ENCODE results near the gene HNRNPC.

Gene HNRNPC

GRCh38 chr14:21208554-21208953, 60.7 kb downstream of the HNRNPC start:
- no peak for DNase-seq

GRCh38 chr14:21206753-21207684, 62.2 kb downstream of the HNRNPC start:
- DNase-seq, result no peak

DNA sequence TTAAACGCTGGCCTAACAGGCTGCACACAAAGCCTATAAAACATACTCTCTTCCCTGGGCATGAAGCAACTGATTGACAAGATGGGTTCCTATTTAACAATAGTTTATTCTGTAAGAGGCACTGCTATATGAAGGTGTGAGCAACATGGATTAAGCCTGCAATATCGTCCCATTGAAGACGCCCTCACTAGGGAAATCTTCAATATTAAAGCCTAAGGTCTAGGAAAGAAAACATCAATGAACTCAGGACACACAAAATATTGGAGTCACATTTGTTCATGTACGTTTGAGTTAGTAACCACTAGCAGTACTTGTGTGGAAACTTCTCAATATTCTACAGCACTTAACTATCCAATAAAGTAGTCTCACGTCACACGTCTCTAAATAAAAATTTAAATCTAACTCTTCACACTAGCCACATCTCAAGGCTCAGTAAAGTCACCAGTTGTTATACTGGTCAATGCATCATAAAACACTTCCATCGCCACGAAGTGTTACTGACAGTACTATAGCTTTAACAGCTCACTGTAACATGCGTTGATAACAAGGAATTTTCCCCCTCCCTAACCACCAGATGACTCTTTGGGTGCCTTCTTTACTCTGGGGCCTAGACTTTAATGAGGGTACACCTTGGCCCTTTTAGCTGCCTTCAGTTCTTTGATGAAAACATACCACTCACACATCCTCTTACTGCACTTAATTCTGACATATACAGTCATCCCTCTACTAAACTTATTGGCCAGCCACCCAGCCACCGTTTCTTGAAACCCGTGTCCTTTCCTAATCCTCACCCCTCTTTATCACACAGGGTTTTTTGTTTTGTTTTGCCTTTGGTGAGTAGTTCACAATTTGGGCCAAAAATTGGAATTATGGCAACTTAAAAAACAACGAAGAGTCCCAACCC, 63.3 kb downstream of the HNRNPC start:
- DNase-seq, result no peak

DNA sequence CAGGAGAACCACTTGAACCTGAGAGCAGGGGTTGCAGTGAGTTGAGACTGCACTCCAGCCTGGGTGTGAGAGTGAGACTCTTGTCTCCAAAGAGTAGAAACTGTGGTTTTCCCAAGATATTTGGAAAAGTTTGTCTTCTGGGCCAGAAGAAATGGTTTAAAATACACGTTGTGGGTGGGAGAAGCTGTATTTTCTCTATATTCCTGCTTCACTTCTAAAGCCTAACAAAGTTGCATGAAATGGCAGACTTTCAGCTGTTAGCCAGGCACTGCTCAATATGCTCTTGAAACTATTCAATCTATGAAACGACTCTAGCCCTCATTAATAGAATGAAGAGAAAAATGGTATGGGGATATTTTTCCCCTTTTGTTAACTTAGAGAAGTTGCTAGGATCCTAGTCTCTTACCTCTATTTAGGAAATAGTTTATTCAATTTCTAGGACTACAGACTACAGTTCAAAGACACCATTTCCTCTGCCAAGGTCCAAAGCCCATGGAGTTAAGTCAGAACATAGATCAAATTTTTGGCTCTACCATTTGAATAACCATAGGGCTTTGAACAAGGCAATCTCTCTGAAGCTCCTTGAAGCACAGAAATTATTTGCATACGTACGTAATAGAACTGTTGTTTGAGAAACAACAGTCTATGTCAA, 64.1 kb downstream of the HNRNPC start:
- DNase-seq, result no peak

GRCh38 chr14:21204167-21205025, 64.8 kb downstream of the HNRNPC start:
- no peak for DNase-seq

- DNase-seq, result no peak
Observed at GRCh38 chr14:21203470-21204166, 65.6 kb downstream of the HNRNPC start.

DNA sequence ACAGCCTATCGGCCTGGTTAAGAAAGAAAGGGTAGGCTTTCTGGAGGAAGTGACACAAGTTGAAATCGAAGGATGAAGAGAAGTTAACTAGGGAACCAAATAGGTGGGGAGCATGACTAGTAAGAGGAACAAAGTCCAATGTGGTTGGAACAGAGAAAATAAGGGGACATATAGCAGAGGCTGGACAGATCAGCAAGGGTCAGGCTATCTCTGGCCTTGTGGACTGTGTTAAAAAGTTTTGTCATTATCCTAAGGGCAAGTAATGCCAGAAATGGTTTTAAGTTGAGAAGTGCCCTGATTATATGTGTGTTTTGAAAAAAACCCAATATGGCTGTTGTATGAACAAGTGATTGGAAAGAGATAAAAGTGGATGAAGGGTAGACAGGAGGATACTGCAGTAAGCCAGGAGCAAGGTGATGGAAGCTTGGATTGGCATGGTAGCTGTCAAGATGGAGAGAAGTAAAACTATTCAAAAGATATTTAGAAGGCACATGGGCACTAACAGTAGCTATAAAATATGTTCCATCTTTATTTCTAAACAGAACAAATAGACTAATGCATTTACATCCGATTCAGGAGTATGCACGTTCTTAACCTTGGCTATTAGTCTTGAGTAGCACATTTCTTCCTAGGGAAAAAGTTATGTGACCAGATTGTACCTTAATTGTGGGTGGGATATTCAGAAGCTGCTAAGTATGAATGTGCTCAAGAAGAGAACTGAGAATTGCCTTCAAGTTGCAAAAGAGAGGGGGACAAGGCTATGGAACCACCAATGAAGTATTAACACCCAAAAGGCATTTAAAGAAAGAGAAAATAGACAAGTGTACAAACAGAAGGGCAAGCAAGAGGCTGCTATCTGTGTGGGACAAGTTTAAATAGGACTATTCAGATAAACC, 66.5 kb downstream of the HNRNPC start:
- DNase-seq, result no peak

DNA sequence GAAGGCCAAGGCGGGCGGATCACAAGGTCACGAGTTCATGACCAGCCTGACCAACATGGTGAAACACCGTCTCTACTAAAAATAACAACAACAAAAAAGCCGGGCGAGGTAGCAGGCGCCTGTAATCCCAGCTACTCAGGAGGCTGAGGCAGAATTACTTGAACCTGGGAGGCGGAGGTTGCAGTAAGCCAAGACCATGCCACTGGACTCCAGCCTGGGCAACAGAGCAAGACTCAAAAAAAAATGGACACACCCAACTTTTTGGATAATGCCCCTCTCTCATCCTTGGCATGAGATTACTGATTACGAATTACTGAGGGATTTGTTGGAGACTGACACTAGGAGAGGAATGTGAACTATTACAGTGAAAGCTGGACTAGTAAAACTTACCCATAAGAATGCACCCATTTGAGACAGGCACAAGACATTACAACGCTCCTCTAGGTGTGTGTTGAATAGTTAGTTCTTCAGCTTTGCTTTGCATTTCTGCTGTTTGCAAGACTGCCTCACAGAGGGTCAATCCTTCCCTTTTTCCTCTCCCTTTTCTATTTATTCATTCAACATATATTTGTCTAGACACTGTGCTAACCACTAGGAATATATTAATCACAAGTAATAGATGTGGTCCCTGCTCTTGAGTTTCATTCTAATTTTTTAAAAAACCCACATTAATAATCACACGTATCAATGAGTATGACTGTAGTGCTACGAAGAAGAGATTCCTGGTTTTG, 67.3 kb downstream of the HNRNPC start:
- DNase-seq, result no peak

GRCh38 chr14:21200752-21201461, 68.3 kb downstream of the HNRNPC start:
- no peak for DNase-seq

DNA sequence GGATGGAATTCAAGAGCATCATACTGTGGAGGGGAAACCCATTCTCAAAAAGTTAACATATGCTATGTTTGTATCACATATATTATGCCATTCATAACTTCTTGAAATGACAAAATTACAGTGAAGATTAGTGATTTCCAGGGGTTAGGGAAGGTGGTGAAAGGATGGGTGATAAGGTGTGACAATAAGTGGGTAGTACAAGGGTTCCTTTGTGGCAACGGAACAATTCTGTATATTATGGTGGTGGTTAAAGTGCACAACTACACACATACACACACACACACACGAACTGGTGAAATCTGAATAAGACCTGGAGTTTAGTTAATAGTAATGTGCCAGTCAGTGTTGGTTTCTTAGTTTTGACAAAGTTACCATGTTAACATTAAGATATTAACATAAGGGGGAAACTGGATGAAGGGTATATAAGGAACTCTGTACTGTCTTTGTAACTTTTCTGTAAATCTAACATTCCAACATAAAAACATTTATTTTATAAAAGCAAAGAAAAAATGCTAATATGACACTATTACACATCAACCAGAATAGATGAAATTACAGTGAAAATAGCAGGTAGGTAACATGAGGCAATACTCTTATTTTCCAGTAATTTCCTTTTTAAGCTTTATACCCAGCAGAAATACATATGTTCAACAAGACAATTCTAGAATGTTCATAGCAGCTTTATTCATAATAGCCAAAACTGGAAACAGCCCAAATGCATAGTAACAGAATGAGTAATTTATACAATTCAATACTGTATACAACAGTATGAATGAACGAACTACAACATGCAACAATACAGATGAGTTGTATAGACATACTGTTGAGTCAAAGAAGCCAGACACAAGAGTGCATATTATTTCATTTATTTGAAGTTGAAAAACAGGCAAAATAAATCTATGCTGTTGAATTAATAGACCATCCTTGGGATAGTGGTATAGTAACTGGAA, 69.4 kb downstream of the HNRNPC start:
- no peak for DNase-seq

- DNase-seq, result no peak
Observed at GRCh38 chr14:21197418-21198205, 71.6 kb downstream of the HNRNPC start.

GRCh38 chr14:21194597-21194996, 74.6 kb downstream of the HNRNPC start:
- no peak for DNase-seq

DNA sequence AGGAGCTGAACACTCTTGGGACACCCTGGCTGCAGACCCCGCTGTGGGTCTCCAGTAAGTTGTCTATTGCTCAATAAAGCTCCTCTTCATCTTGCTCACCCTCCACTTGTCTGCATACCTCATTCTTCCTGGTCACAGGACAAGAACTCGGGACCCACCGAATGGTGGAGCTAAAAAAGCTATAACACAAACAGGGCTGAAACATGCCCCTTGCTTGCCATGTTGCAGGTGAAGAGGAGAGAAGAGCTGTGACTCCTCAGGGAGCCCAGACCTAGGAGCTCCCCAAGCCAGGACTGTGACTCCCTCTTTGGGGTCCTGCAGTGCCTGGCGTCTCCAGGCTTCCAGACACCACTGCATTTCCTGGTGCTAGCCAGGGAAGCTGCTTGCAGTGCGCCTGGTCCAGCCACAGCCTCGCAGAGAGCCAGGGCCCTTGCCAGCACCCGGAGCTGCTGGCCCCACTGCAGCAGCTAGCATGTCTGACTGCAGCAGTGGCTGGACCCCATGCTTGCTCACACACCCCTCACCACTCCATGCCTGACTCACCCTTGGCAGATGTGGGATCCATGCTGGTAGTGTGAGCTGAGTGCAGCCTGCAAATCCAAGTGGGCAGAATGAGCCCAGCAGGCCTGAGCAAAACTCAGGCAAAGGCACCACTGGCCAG, 76.2 kb downstream of the HNRNPC start:
- DNase-seq, result no peak

- no peak for DNase-seq
Observed at GRCh38 chr14:21192447-21192822, 76.8 kb downstream of the HNRNPC start.

DNA sequence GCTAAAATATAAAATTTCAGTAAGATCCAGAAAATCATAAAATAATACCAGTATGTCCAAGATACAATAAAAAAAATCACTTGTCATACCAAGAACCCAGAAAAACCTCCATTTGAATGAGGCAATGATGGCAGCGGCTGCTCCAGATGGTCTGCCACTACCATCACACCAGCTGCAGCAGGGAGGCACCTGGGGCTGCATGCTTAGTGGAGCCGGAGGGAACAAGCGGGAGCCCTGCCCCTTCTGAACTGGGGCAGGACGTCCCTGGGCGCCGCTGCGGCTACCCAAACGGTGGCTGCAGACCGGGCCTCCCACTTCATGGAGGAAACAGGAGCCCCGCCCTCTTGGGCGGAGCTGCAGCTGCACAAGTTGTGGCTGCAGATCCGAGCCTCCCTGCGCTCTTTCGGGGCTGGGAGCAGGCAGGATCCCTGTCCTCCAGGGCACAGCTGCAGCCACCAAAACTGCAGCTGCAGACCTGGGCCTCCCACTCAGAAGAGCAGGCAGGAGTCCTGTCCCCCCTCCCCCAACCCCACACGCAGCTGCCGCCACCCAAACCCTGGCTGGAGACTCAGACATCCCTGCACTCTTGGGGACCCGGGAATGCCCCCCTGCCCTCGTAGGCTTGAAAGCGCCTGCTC, 77.3 kb downstream of the HNRNPC start:
- peak; percentile 78 for DNase-seq

DNA sequence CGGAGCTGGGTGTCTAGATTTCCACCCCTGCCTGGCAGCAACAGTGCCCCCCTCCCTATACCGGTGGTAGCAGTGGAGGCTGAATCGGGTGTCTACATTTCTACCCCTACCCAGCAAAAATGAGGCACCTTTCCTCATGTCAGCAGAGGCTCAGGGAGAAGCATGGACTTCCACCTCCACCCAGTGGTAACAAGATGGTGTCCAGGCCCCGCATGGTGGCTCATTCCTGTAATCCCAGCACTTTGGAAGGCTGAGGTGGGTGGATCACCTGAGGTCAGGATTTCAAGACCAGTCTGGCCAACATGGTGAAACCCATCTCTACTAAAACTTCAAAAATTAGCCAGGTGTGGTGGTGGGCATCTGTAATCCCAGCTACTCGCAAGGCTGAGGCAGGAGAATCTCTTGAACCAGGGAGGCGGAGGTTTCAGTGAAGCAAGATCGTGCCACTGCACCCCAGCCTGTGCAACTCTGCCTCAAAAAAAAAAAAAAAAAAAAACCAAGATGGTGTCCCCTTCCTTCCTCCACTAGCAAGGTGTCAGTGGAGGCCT, 77.9 kb downstream of the HNRNPC start:
- DNase-seq, result no peak

Data from activated CD4-positive, alpha-beta T cell treated with anti-CD3 and anti-CD28 coated beads for 48 hours (primary cell).